ENCODE results near the gene KCNG4.

KCNG4 gene

GRCh38 chr16:84262031-84262430 lies 22.2 kb upstream of the KCNG4 start:
- no peak for DNase-seq

GRCh38 chr16:84260766-84261554 lies 21.1 kb upstream of the KCNG4 start:
- no peak for DNase-seq

GRCh38 chr16:84259691-84260090 lies 19.9 kb upstream of the KCNG4 start:
- DNase-seq, result no peak

GRCh38 chr16:84258266-84258665 lies 18.5 kb upstream of the KCNG4 start:
- no peak for DNase-seq

GRCh38 chr16:84255050-84255810 lies 15.4 kb upstream of the KCNG4 start:
- no peak for DNase-seq

- DNase-seq, result no peak
These were observed 14.2 kb upstream of the KCNG4 start for GRCh38 chr16:84254062-84254461.

GRCh38 chr16:84253173-84253572 lies 13.4 kb upstream of the KCNG4 start:
- DNase-seq, result no peak

- DNase-seq, result no peak
These were observed 12.4 kb upstream of the KCNG4 start for GRCh38 chr16:84252184-84252583.

GRCh38 chr16:84247844-84248243 lies 8.0 kb upstream of the KCNG4 start:
- DNase-seq, result no peak

- DNase-seq, result no peak
These were observed 7.5 kb upstream of the KCNG4 start for GRCh38 chr16:84247331-84247730.

- no peak for DNase-seq
These were observed 6.9 kb upstream of the KCNG4 start for GRCh38 chr16:84246679-84247077.

- DNase-seq, result no peak
These were observed 6.3 kb upstream of the KCNG4 start for GRCh38 chr16:84245956-84246678.

GRCh38 chr16:84244728-84245127 lies 4.9 kb upstream of the KCNG4 start:
- DNase-seq, result no peak

- DNase-seq, result no peak
These were observed 3.9 kb upstream of the KCNG4 start for GRCh38 chr16:84243732-84244131.

- DNase-seq, result no peak
These were observed 3.0 kb upstream of the KCNG4 start for GRCh38 chr16:84242839-84243238.

- no peak for DNase-seq
These were observed 2.0 kb upstream of the KCNG4 start for GRCh38 chr16:84241778-84242177.

GRCh38 chr16:84240455-84240854 lies 643 bp upstream of the KCNG4 start:
- no peak for DNase-seq

GRCh38 chr16:84239141-84239769 lies 557 bp downstream of the KCNG4 start:
- no peak for DNase-seq

GRCh38 chr16:84237994-84238750 lies 1.6 kb downstream of the KCNG4 start:
- DNase-seq, result no peak

GRCh38 chr16:84236671-84237070 lies 3.1 kb downstream of the KCNG4 start:
- no peak for DNase-seq

- no peak for DNase-seq
These were observed 5.2 kb downstream of the KCNG4 start for GRCh38 chr16:84234321-84235241.

All from GDM1 (cell line).